Mucosa of descending colon (tissue), 3 donors: Measurements from ENCODE around the gene HDAC10. TPM values are rescaled to one million over a fixed set of nuclear protein-coding genes. Genes with fewer than 3 reads are reported as not detected.

ENCODE experiments used
- ATAC-seq: fragments of 200-7000 bp; cut with Tn5 transposase; one replicate; pipeline ENCODE4 v1.9.1; 2020; ENCODE audit warnings: mild to moderate bottlenecking, moderate library complexity
- DNase-seq, 3 donors: peaks; one replicate each; pipeline ENCODE4 v3.0.0-alpha.2; 2020
- H3K36me3 ChIP-seq: fragments of 200-600 bp; one replicate; pipeline ENCODE4 v1.8.0; 2021; ENCODE audit warnings: low read depth, mild to moderate bottlenecking
- H3K4me1 ChIP-seq: fragments of 200-600 bp; one replicate; pipeline ENCODE4 v1.8.0; 2021; ENCODE audit warnings: low read depth, mild to moderate bottlenecking
- H3K4me3 ChIP-seq: fragments of 200-600 bp; one replicate; pipeline ENCODE4 v1.8.0; 2021; ENCODE audit warnings: mild to moderate bottlenecking
- H3K9me3 ChIP-seq: fragments of 200-600 bp; one replicate; pipeline ENCODE4 v1.8.0; 2021; ENCODE audit warnings: mild to moderate bottlenecking
- CTCF ChIP-seq: fragments of 200-600 bp; IDR thresholded peaks from one replicate; pipeline ENCODE4 v1.8.0; 2022; ENCODE audit warnings: antibody characterized with exemption, mild to moderate bottlenecking
- intact Hi-C, 2 donors: fragments of 100-400 bp; cut with DNase I in 1 of 2; cut with micrococcal nuclease in 1 of 2; formaldehyde crosslinking; loops; one replicate each; pipeline versions ENCODE4 v1.11.0 to v1.11.1; 2022; cut with DNase I, micrococcal nuclease
- total RNA-seq, 3 donors: library from RNA; stranded (reverse); fragmentation: NEBNext Ultra II Directional in 2 of 3; extraction: Animal tissue kit (Norgen Biotek cat#: 25700) in 2 of 3; gene quantifications; one replicate each; pipeline versions ENCODE4 v1.2.1 to v1.2.4, GENCODE V29; 2021 to 2023
- donor health status: DM: no; HTN: no; CAD: no; lungs with moderate emphysema.
- donor health status: DM: no; HTN: no; CAD: no.
- donor health status: DM: no; HTN: yes; CAD: no.

HDAC10 gene
- total RNA-seq, 3 donors from 2014 or later, result 39.5 to 66.3 (median 47.8) TPM

GRCh38 chr22:50236731-50237409, 14.2 kb downstream of the HDAC10 start:
- intact Hi-C loops, result no loop called here
- Histone ChIP-seq H3K9me3 (no peaks in the 10 kb centered on the region), H3K36me3 (no peaks in the 10 kb centered on the region), H3K4me1 (peaks cover 9% of the 10 kb centered on the region), H3K4me3 (no peak overlapping the region)
- no peak for TF ChIP-seq CTCF
- ATAC-seq, result peak; percentile 47
- no peak for DNase-seq

GRCh38 chr22:50233223-50233622, 17.8 kb downstream of the HDAC10 start:
- no peaks in the 10 kb centered on the region for H3K36me3 ChIP-seq
- no peak for ATAC-seq
- no peaks in the 10 kb centered on the region for H3K9me3 ChIP-seq
- TF ChIP-seq CTCF, result no peak
- no peaks in the 10 kb centered on the region for H3K4me1 ChIP-seq
- no peak overlapping the region for H3K4me3 ChIP-seq
- intact Hi-C loops, result no loop called here
- DNase-seq, result no peak

- H3K4me1 ChIP-seq, result no peaks in the 10 kb centered on the region
- no peaks in the 10 kb centered on the region for H3K36me3 ChIP-seq
- no peak for TF ChIP-seq CTCF
- DNase-seq, result no peak
- intact Hi-C loops, result no loop called here
- H3K4me3 ChIP-seq, result no peak overlapping the region
- H3K9me3 ChIP-seq, result no peaks in the 10 kb centered on the region
- no peak for ATAC-seq
Measured at GRCh38 chr22:50232481-50233151, 18.4 kb downstream of the HDAC10 start.

GRCh38 chr22:50229370-50229769, 21.7 kb downstream of the HDAC10 start:
- H3K36me3 ChIP-seq, result no peaks in the 10 kb centered on the region
- no peaks in the 10 kb centered on the region for H3K4me1 ChIP-seq
- DNase-seq, result no peak
- no peaks in the 10 kb centered on the region for H3K9me3 ChIP-seq
- no peak for TF ChIP-seq CTCF
- H3K4me3 ChIP-seq, result no peak overlapping the region
- ATAC-seq, result no peak
- intact Hi-C loops, result no loop called here

- no peaks in the 10 kb centered on the region for H3K36me3 ChIP-seq
Measured at GRCh38 chr22:50228366-50228765, 22.7 kb downstream of the HDAC10 start.

More at GRCh38 chr22:50228366-50228765, 22.7 kb downstream of the HDAC10 start:
- intact Hi-C loops, result no loop called here
- Histone ChIP-seq H3K4me3 (no peak overlapping the region), H3K4me1 (no peaks in the 10 kb centered on the region), H3K9me3 (no peaks in the 10 kb centered on the region)
- no peak for TF ChIP-seq CTCF
- ATAC-seq (no peak), DNase-seq (no peak)
